Mesenteric fat pad (tissue), 1 donor: ENCODE results near the gene MPHOSPH8. TPM values are rescaled to one million over a fixed set of nuclear protein-coding genes. Genes with fewer than 3 reads are reported as not detected.

Experiments
- DNase-seq: peaks from one replicate; pipeline ENCODE4 v3.0.0-alpha.2; 2020; ENCODE audit warnings: low spot score
- long read RNA-seq: library from polyadenylated mRNA; unstranded; transcript quantifications from one replicate; pipeline ENCODE4 v2.0.0, GENCODE V29; 2020
- total RNA-seq: library from RNA; stranded (reverse); fragmentation: NEBNext Ultra II Directional; extraction: Animal tissue kit (Norgen Biotek cat#: 25700); gene quantifications from one replicate; pipeline ENCODE4 v1.2.1, GENCODE V29; 2021
- donor health status: DM: yes; HTN: yes; CAD: no.

The MPHOSPH8 gene, protein sequence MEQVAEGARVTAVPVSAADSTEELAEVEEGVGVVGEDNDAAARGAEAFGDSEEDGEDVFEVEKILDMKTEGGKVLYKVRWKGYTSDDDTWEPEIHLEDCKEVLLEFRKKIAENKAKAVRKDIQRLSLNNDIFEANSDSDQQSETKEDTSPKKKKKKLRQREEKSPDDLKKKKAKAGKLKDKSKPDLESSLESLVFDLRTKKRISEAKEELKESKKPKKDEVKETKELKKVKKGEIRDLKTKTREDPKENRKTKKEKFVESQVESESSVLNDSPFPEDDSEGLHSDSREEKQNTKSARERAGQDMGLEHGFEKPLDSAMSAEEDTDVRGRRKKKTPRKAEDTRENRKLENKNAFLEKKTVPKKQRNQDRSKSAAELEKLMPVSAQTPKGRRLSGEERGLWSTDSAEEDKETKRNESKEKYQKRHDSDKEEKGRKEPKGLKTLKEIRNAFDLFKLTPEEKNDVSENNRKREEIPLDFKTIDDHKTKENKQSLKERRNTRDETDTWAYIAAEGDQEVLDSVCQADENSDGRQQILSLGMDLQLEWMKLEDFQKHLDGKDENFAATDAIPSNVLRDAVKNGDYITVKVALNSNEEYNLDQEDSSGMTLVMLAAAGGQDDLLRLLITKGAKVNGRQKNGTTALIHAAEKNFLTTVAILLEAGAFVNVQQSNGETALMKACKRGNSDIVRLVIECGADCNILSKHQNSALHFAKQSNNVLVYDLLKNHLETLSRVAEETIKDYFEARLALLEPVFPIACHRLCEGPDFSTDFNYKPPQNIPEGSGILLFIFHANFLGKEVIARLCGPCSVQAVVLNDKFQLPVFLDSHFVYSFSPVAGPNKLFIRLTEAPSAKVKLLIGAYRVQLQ
- 27.4 TPM for total RNA-seq
- long read RNA-seq, partial matches to known transcripts: 17 of 31 reads
- long read RNA-seq, other reads (novel, unspliced or antisense): 14 of 31 reads

DNA sequence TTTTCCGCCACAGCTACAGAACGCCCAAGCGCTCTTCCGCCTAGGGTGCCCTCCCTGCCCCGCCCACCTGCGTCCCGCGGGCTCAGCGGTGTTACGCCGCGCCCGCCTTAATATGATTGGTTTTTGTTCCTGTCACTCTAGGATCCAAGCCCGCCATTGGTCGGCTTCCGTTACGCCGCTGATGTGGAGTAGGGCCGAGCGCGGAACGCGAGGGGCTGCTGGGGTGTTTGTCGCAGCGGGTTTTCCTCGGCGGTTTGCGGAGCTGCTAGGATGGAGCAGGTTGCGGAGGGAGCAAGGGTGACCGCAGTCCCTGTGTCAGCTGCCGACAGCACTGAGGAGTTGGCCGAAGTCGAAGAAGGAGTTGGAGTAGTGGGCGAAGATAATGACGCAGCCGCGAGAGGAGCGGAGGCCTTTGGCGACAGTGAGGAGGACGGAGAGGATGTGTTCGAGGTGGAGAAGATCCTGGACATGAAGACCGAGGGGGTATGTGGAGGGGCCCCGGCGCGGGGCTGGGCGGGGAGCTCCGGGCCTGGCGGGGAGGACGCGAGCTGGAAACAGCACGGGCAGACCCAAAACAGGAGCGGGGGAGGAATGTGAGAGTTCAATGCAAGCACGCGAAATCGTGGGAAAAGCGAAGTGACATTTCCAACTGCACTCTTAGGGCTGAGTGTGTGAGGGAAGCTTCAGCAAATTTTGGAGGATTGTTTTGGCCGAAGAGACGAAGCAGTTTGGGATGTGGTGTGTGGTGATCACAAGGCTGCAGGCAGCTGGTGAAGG is at the start of gene MPHOSPH8:
Gene MPHOSPH8, plus strand, starts transcription at position 181 of the 777 bp plus-strand sequence. Its CDS starts 90 bp downstream, at position 271.
- peak; percentile 97 for DNase-seq

DNA sequence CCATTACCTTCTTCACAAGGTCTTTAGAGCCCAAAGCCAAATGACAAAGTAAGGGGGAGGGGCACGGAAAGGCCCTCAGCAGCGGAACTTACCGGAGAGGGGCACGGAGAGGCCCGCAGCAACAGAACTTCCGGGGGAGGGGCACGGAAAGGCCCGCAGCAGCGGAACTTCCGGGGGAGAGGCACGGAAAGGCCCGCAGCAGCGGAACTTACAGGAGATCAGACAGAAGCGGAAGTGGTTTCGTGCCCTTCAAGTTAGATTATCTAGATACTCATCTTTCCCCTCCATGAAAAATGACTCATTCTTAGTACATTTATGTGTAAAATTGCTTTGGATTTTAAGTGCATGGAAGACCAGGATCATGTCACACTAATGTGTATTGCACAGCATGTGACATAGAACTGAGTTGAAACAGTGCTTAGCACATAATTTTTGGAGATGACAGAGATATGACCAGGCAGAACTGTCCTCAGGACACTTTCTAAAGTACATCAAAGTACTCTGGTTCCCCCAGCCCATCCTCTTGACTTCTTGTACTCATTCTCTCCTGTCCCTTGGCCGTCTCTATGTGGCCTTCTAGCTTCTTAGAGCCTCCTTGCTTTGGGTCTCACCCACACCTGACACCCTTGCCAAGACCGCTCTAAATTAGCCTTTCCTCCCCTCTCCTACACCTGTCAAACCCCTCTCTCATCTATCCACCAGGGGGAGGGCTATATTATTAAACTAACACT is 46.4 kb upstream of the MPHOSPH8 start:
- no peak for DNase-seq

DNA sequence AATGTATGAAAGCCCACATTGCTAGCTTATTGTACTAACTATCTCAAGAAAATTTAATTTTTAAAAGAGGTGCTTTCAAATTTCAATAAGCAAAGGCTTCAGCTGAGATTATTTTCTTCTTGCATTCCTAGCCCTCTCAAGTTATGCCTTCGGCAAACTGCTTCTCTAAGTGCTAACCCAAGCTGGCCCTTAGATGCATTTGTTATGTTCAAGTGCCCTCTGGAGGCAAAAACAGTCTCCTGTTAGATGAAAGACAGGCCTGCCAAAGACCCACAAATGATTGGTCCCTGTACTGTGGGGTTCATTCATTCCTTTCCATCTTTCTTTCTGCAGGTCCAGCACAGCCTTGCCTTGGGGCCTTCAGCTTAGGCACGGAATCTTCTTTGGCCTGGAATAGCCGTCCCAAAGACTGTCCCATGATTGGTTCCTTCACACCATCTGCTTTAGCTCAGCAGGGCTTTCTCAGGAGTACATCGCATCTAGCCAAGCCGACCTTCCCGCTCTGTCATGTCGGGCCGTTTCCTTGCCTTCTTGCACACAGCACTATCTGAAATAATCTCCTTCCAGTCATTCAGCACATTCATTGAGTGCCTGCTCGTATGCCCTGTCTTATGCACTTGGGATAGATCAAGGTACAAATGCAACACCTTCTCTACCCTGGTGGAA is 45.7 kb upstream of the MPHOSPH8 start:
- DNase-seq: no peak

DNA sequence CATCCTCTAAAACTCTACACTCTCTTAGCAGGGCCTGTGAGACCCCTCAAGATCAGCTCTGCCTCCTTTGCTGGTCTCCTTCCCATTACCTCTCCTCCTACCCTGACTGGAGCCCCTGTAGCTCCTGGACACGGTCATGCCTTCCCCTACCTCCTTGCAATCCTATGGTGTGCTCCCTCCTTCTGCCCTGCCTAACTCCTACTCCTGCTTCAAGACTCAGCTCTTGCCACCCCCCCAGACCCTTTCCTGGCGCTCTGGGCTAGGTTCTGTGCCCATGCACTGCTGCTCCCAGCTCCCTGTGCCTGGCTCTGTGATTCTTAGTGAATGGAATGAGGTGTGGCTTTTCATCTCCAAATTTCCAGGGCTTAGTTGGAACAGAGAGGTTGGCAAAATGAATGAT is 44.1 kb upstream of the MPHOSPH8 start:
- DNase-seq: no peak

DNA sequence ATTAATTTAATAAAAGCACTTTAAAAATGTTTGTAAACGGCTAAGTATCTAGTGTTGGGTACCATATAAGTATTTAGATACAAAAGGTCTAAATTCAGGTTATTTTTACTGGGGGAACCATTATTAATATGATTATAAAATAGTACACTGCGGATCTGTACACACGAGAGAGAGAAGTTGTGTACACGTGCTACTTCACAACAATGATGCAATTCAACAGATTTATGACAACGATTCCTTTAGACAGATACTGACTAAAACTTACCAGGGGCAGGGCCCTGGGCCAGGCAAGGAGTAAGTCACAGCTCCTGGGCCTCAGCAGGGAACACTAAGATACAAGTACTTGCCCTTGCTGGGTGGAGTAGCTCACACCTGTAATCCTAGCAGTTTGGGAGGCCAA is 43.0 kb upstream of the MPHOSPH8 start:
- no peak for DNase-seq

DNA sequence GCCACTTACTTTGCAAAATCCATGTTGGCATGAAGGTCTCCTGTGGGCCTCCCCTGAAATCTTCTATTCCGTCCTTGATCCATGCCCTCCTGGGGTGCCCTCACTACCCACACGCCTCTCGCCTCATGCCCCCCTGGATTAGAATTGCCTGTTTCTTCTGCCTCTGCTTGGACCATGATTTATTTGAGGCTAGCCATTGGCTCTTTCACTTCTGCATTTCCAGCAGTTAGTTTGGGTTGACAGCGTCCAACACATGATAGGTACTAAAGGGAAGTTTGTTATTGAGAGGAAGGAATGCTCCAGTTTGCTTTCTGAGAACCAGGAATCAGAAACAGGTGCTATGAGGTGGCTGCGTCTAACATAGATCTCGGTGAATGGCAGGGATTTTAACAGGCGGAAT is 41.6 kb upstream of the MPHOSPH8 start:
- no peak for DNase-seq

DNA sequence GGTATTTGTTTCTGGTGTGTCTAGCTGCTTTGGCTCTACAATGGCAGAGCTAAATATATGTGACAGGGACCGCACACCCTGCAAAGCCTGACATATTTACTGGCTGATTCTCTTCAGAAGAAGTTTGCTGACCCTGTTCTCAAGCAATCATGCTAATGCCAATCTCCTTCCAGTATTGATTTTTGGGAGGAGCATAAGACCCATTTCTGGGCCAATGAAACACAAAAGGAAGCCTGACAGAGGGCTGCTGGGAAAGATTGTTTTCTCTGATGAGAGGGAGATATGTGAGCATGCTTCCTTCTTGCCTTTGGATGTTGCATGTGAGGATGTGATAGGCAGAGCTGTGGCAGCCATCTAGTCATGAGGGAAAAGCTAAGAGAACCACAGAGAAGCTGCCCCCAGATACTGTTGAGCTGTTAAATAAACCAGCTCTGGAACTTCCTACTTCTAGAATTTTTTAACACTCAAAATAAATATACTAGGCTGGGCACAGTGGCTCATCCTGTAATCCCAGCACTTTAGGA is 40.7 kb upstream of the MPHOSPH8 start:
- DNase-seq: no peak

DNA sequence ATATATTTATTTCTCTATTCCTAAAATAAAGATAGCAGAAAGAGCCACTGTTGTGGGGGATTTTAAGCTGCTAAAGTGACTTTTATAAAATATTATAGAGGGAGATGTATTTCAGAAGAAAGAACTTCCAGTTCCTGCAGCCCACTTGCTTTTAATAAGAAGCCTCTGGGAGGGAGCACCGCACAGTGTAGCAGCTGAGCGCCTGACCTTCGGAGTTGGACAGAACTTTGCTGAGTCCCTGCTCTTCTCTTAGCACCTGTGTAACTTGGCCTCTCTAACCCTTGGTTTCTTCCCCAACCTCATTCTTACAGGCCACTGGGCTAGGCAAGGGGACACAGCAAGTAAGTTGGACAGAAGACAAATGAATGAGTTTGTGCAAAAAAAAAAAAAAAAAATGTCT is 37.4 kb upstream of the MPHOSPH8 start:
- DNase-seq: no peak

DNA sequence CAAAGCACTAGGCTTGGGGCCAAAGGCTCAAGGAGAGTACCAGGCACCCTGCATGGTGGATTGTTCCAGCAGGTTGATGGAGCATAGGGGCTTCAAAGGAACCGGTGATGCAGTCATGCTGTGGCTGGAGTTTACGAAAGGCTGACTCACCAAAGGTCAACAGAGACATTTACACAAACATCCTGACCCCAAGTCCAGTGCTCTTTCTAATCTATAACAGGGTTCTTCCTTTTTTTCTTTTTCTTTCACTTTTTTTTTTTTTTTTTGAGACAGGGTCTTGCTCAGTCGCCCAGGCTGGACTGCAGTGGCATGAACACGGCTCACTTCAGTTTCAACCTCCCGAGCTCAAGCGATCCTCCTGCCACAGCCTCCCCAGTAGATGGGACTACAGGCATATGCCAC is 36.5 kb upstream of the MPHOSPH8 start:
- DNase-seq: no peak

DNA sequence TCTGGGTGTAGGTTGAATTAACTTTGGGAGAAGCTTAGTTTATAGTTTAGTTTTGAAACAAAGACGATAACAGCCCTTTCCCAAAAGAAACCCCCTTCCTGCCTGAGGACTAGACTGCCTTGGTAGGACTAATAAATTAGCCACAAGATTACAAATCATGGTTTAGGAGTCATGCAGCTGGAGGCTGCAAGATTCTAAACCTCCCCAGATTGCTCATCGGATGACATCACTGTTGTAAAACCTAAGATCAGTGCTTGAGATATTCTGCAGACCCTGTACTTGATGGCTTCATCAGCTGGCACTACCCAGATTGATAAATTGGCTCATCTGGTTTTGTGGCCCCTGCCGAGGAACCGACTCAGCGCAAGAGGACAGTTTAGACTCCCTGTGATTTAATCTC is 35.9 kb upstream of the MPHOSPH8 start:
- no peak for DNase-seq

DNA sequence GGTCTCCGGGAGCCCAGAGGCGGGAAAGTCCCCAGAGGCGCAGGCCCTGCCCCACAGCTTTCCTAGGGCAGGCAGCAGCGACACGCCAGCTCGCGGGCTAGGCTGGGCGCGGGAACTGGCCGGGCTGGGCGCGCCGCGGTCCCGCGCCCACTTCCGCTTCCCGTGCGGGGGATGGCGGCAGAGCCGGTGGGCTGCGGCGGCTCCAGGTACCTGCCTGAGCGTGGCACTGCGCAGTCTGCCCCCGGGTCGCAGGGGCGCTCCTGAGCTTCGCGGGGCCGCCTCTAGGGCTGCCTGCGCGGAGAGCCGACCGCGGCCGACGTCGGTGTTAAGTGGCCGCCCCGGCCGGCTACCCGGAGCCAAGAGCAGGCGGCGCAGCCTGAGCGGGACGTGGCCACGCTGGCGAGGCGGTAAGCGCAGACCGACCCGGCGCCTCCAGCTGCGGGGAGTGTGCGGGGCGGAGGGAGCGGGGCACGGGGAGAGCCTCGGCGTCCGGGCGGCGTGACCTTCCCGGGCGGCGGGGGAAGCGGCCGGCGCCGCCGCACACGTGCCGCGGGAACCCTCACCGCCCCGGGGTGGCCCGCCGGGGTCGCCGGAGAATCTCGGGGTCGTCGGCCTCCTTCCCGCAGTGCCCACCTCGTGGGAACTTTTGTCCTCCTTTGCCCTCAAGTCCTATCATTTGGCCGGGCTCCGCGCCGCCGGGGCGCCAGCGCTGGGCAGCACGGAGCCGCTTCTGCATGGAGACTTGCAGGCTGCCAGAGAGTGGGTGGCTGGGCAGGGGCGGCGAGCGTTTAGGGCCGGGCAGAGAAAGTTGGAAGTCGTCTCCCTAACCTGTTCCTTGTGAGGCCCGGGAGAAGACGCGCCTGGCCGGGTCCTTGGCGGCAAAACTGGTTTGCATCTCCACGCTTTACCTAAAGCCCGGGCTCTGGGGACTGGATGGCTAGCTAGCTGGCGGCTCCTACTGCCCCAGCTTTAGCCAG is 31.4 kb upstream of the MPHOSPH8 start:
- DNase-seq: no peak

DNA sequence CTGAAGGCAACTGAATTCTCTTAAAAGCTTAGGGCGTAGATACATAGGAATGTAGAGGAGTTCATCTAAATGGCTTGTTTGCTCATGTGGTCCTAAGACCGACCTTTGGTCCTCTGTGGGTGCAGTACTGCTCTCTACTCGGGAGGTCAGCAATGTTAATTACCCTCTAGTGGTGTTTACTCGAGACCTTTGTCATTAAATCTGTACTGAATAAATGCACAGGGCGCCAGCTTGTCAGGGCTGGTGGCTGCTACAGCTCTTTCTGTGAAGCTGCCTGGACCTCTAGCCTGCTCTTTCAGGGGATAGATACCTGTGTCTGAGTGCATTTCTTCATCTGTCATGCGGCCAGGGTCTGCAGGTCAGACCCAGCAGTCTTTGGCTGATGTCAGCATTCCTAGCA is 29.2 kb upstream of the MPHOSPH8 start:
- no peak for DNase-seq

DNA sequence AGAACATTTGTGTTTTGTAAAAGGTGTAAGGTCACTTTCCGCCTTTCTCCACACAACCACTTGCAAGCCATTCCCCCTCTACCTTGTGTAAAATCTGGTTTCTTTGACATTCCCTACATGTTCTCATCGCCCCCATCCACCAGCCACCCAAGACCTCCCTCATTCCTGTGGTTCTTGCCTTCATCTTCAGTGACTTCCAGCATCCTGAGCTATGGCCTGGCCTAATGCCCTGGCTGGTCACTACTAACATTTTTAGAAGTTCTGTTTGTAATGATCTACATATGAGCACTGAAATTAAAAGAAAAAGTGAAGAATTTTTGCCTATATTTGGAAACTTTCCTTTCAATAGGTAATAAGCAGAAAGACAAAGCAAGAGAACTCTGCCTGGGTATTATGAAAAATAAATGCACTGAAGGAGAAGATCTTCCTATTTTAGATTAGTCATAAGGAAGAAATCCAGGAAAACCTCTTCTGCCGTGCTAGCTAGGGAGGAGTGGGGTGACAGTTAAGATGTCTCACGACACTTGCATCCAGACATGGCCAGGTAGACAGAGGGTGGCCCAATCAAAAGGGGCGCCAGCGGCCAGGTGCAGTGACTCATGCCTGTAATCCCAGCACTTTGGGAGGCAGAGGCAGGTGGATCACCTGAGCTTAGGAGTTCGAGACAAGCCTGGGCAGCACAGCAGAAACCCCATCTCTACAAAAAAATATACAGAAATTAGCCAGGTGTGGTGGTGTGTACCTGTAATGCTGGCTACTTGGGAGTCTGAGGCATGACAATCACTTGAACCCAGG is 28.1 kb upstream of the MPHOSPH8 start:
- no peak for DNase-seq

DNA sequence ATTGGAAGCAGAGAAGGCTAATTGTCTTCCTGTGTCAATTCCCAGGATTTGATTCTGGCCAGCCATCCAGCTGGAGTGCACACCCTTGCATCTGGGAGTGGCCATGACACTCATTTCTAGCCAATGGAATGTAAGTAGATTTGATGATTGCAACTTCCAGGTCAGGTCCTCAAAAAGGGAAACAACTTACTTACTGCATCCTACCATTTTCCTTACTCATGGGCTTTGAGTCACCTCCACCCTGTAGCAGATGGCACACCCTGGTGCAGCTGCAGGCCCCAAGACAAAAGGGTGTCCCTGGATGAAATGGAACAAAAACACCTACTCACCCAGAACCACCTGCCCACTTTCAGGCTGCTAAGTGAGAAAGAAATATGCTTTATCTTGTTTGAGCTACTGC is 27.3 kb upstream of the MPHOSPH8 start:
- DNase-seq: no peak

DNA sequence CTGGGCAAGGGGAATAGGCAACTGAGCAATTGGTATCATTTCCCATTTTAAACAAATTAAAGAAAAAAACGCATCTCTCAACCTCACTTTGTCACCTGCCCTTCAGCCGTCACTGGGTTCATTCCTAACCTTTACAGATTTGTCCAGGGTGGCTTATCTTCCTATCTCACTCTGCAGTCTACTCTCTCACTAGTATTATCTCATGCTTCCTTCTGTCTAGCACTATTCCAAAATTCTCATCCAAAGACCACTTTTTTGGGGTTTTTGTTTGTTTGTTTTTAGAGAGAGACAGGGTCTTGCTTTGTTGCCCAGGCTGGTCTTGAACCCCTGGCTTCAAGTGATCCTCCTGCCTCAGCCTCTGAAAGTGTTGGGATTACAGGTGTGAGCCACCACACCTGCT is 26.7 kb upstream of the MPHOSPH8 start:
- DNase-seq: no peak

DNA sequence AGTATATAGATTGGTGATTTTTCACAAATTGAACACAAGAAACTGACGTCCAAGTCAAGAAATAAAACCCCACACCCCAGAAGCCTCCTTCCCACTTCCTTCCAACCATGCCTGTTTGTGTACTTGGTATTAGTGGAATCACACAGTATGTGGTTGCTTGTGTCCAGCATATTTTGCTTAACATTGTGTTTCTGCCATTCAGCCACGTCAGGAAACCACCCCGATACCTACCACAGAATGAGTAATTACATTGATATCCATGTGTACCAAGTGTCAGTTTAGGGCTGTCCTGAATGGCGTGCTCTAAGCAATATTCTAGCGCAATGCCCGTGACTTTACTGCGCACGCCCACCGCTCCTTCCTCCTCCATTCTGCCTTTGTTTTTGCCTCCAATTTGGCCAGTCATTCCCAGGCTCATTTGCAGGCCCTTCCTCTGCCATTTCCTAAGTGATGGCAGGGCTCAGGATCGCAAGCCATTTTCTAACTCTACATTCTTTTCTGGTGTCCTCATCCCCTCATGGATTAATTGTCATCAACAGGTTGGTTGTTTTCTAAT is 25.9 kb upstream of the MPHOSPH8 start:
- DNase-seq: no peak

DNA sequence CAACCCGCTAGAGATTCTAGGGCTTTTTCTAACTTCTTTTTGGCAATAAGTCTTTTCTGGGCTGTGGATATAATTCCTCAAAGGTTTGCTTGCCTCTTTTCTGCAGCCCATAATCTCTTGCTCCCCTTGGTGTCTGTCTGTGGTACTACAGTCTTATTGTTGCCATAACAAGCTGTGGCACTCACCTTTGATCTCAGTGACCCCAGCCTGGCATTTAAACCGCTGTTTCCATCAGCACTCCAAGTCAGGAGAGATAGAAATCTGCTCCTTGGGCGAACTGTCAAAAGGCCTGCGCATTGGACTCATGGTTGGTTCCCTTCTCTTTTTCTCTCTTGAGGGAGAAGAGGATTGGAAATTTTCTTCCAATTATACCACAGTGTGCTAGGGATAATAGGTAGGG is 14.5 kb upstream of the MPHOSPH8 start:
- DNase-seq: no peak

DNA sequence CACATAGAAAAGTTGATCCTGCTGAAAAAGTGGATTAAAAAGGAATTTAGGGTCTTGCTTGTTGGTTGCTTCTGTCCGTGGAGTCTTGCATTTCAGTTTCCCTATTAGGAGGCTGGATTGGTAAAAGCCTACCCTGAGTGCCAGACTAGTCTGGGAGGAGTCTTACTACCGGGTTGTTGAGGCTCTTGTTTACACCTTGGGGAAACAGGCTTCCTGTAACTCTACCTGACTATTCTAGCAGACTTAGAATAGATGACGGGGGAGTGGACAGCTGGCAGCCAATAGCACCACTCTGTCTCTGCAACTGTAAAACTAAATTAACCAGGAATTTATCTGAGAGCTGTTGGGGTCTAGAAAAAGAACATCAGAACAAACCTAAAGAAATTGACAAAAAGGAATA is 11.3 kb upstream of the MPHOSPH8 start:
- no peak for DNase-seq
